Esophagus squamous epithelium (tissue), 5 donors: ENCODE results near the gene SAP30L. TPM values are rescaled to one million over a fixed set of nuclear protein-coding genes. Genes with fewer than 3 reads are reported as not detected.

Experiments used
- DNase-seq: peaks from one replicate; lab custom pipeline; 2025; lab: John Stamatoyannopoulos, UW
- H3K27ac ChIP-seq, 4 donors: fragments of 200-600 bp; sonication (generic); one replicate each; pipeline ENCODE4 v1.5.1; 2016 to 2019; ENCODE audit warnings: mild to moderate bottlenecking in 1 of 4
- H3K27me3 ChIP-seq, 4 donors: fragments of 200-600 bp; sonication (generic); 1 replicate in 3 of 4; 2 replicates in 1 of 4; pipeline versions ENCODE4 v1.5.1 to v1.6.0; 2017 to 2021; ENCODE audit warnings: antibody characterized with exemption in 1 of 4
- H3K36me3 ChIP-seq, 3 donors: fragments of 200-600 bp; sonication (generic); one replicate each; pipeline ENCODE4 v1.5.1; 2016 to 2019
- H3K4me1 ChIP-seq, 3 donors: fragments of 200-600 bp; sonication (generic); one replicate each; pipeline ENCODE4 v1.5.1; 2017 to 2019
- H3K4me3 ChIP-seq, 4 donors: fragments of 200-600 bp; sonication (generic); 1 replicate in 3 of 4; 2 replicates in 1 of 4; pipeline ENCODE4 v1.5.1; 2016 to 2019; ENCODE audit warnings: mild to moderate bottlenecking in 2 of 4, moderate library complexity in 1 of 4
- H3K9me3 ChIP-seq, 3 donors: fragments of 200-600 bp; sonication (generic); one replicate each; pipeline ENCODE4 v1.5.1; 2016 to 2019
- CTCF ChIP-seq, 6 experiments: fragments of 450-650 bp in 4 of 6; fragments of 200-600 bp in 2 of 6; sonication (generic) in 2 of 6; IDR thresholded peaks; one replicate each; pipeline ENCODE4 v1.5.1; 2016 to 2019; ENCODE audit warnings: antibody characterized with exemption in 6 of 6, mild to moderate bottlenecking in 4 of 6, moderate library complexity in 4 of 6
- POLR2A ChIP-seq, 4 donors: fragments of 450-650 bp; IDR thresholded peaks; one replicate each; pipeline ENCODE4 v1.6.1; 2017; ENCODE audit warnings: antibody characterized with exemption in 4 of 4, mild to moderate bottlenecking in 4 of 4, moderate library complexity in 3 of 4
- WGBS, 2 donors: methylation state at CpG; one replicate each; pipeline ENCODE4 v1.1.5; 2018; 5-methylcytosine and 5-hydroxymethylcytosine counted together
- intact Hi-C: fragments of 100-400 bp; cut with DNase I; formaldehyde crosslinking; loops from one replicate; pipeline ENCODE4 v1.15.0; 2022
- total RNA-seq, 4 donors: library from RNA; depleted of rRNA; stranded (reverse); fragments of >200 nt; gene quantifications; one replicate each; pipeline ENCODE4 v1.1.0, GENCODE V29; 2016
- donor health status: DM: yes; HTN: yes; CAD: no.

SAP30L gene
- total RNA-seq, 4 donors from 2014 or later, result 11.1 to 32.0 (median 12.0) TPM

- Histone ChIP-seq H3K9me3 (no peaks in the 10 kb centered on the region), H3K36me3 (peaks cover 0 to 10% (median 0%) of the 10 kb centered on the region in 3 donors), H3K27ac (no peak overlapping the region), H3K27me3 (no peaks in the 10 kb centered on the region), H3K4me3 (peak overlapping the region in 3 of 4 donors; percentile 20 to 52 (median 31)), H3K4me1 (peaks cover 6 to 11% (median 6%) of the 10 kb centered on the region in 3 donors)
- 16 to 17% methylated on average over 10 to 14 of the region's 37 CpGs for WGBS, 2 donors
- DNase-seq, result peak; percentile 14
- intact Hi-C loops, result loop anchor here (5.0 to 10.0 kb wide), 2 partner anchors 223 to 430 kb away; no protein-coding TSS in a partner anchor
- TF ChIP-seq POLR2A (IDR thresholded peaks at IDR 0.05) (no peak), CTCF (IDR thresholded peaks at IDR 0.05) (peak; percentile 68 to 88 (median 78))
Measured at GRCh38 chr5:154405078-154405792, 40.6 kb upstream of the SAP30L start.

- H3K27me3 ChIP-seq, result no peaks in the 10 kb centered on the region
- no peak for DNase-seq
- no peaks in the 10 kb centered on the region for H3K9me3 ChIP-seq
- H3K36me3 ChIP-seq, result peaks cover 0 to 20% (median 0%) of the 10 kb centered on the region in 3 donors
- H3K4me3 ChIP-seq, result no peak overlapping the region
- peaks cover 6 to 11% (median 6%) of the 10 kb centered on the region in 3 donors for H3K4me1 ChIP-seq
- TF ChIP-seq CTCF (IDR thresholded peaks at IDR 0.05) (no peak), POLR2A (IDR thresholded peaks at IDR 0.05) (no peak)
- intact Hi-C loops, result loop anchor here (5.0 to 10.0 kb wide), 2 partner anchors 224 to 431 kb away; no protein-coding TSS in a partner anchor
- WGBS, 2 donors, result 89 to 90% methylated on average over 3 to 8 of the region's 8 CpGs
- H3K27ac ChIP-seq, result no peak overlapping the region
Measured at GRCh38 chr5:154406231-154406630, 39.6 kb upstream of the SAP30L start.

- Histone ChIP-seq H3K4me3 (no peak overlapping the region), H3K27ac (no peak overlapping the region), H3K36me3 (peaks cover 0 to 24% (median 0%) of the 10 kb centered on the region in 3 donors), H3K27me3 (no peaks in the 10 kb centered on the region), H3K9me3 (no peaks in the 10 kb centered on the region), H3K4me1 (peaks cover 6 to 11% (median 6%) of the 10 kb centered on the region in 3 donors)
- no peak for DNase-seq
- 92 to 95% methylated on average over 4 of the region's 4 CpGs for WGBS, 2 donors
- intact Hi-C loops, result loop anchor here (5.0 to 10.0 kb wide), 2 partner anchors 225 to 432 kb away; no protein-coding TSS in a partner anchor
- TF ChIP-seq POLR2A (IDR thresholded peaks at IDR 0.05) (no peak), CTCF (IDR thresholded peaks at IDR 0.05) (no peak)
Measured at GRCh38 chr5:154406826-154407225, 39.0 kb upstream of the SAP30L start.

- DNase-seq, result no peak
- Histone ChIP-seq H3K36me3 (peaks cover 0 to 40% (median 0%) of the 10 kb centered on the region in 3 donors), H3K9me3 (no peaks in the 10 kb centered on the region), H3K4me3 (no peak overlapping the region), H3K27me3 (no peaks in the 10 kb centered on the region), H3K27ac (no peak overlapping the region), H3K4me1 (peaks cover 6 to 11% (median 6%) of the 10 kb centered on the region in 3 donors)
- intact Hi-C loops, result loop anchor here (5.0 to 10.0 kb wide), 2 partner anchors 227 to 434 kb away; no protein-coding TSS in a partner anchor
- WGBS, 2 donors, result 88 to 93% methylated on average over 3 to 4 of the region's 6 CpGs
- TF ChIP-seq POLR2A (IDR thresholded peaks at IDR 0.05) (no peak), CTCF (IDR thresholded peaks at IDR 0.05) (no peak)
Measured at GRCh38 chr5:154408811-154409210, 37.0 kb upstream of the SAP30L start.
